Activated naive CD8-positive, alpha-beta T cell treated with anti-CD3 and anti-CD28 coated beads for 36 hours (primary cell): ENCODE measurements around the gene LCOR. TPM values are rescaled to one million over a fixed set of nuclear protein-coding genes. Genes with fewer than 3 reads are reported as not detected.

Experiments
- DNase-seq: peaks from one replicate; pipeline ENCODE4 v3.0.0; 2021
- H3K27ac Mint-ChIP-seq: one replicate; pipeline ENCODE4 v1.8.0; 2022; ENCODE audit warnings: mild to moderate bottlenecking, moderate library complexity, mixed read lengths
- H3K27me3 Mint-ChIP-seq: one replicate; pipeline ENCODE4 v1.8.0; 2022; ENCODE audit warnings: mild to moderate bottlenecking, mixed read lengths
- H3K36me3 Mint-ChIP-seq: one replicate; pipeline ENCODE4 v1.8.0; 2021; ENCODE audit warnings: mild to moderate bottlenecking, mixed read lengths
- H3K4me1 Mint-ChIP-seq: one replicate; pipeline ENCODE4 v1.8.0; 2021; ENCODE audit warnings: mixed read lengths
- H3K4me3 Mint-ChIP-seq: one replicate; pipeline ENCODE4 v1.8.0; 2022; ENCODE audit warnings: mild to moderate bottlenecking, moderate library complexity, mixed read lengths
- H3K9me3 Mint-ChIP-seq: one replicate; pipeline ENCODE4 v1.8.0; 2022; ENCODE audit warnings: mixed read lengths
- total RNA-seq, 2 experiments: library from RNA; stranded (reverse); gene quantifications; one replicate each; pipeline ENCODE4 v1.2.3, GENCODE V29; 2021

The LCOR gene
- total RNA-seq, 2 experiments from 2014 or later, result 25.9 to 27.6 TPM

DNA sequence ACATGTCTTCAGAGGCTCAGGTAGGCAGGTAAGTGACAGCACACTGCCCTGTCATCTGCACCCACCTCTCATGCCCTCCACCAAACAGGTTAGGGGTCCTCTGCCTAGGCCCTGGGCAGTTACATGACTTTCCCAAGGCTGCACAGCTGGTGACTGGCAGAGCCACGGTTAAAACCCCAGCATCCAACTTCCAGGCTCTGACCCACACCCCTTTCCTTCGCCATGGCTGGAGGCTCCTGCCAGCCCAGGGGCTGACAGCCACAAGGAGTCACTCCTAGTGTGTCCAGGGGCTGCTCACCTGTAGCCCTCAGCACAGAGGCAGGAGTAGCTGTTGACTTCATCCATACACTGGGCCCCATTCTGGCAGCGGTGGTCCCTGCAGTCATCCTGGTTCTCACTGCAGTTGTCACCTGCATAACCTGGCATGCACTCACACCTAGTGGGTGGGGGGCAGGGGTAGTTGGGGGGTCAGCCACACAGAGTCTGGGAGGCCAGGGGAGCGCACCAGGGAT, 178.7 kb downstream of the LCOR start:
- Mint-ChIP-seq H3K36me3 (peaks cover 12% of the 10 kb centered on the region), H3K9me3 (peaks cover 18% of the 10 kb centered on the region), H3K4me1 (peaks cover 6% of the 10 kb centered on the region), H3K27ac (no peak overlapping the region), H3K27me3 (peaks cover under 1% of the 10 kb centered on the region), H3K4me3 (no peak overlapping the region)
- no peak for DNase-seq

DNA sequence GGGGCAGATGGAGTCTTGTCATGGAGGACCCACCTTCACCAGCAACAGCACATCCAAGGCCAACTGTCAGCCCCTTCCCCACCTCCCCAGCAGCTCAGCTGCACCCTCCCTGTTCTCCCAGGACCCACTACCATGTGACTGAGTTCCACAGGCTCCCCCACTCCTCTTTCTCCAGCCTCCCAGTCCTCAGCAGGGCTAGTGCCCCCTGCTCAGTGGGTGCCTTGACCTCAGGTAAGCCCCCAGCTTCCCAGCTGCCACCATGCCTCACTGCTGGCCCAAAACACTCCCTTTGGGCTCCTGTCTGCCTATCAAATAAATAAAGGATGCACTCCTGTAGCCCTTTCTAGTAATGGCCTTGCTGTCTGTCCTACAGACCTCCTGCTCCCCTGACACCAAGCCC, 179.3 kb downstream of the LCOR start:
- no peak overlapping the region for H3K4me3 Mint-ChIP-seq
- H3K27me3 Mint-ChIP-seq, result no peaks in the 10 kb centered on the region
- DNase-seq, result no peak
- H3K4me1 Mint-ChIP-seq, result peaks cover 7% of the 10 kb centered on the region
- H3K9me3 Mint-ChIP-seq, result peaks cover 17% of the 10 kb centered on the region
- H3K27ac Mint-ChIP-seq, result no peak overlapping the region
- H3K36me3 Mint-ChIP-seq, result peaks cover 12% of the 10 kb centered on the region

DNA sequence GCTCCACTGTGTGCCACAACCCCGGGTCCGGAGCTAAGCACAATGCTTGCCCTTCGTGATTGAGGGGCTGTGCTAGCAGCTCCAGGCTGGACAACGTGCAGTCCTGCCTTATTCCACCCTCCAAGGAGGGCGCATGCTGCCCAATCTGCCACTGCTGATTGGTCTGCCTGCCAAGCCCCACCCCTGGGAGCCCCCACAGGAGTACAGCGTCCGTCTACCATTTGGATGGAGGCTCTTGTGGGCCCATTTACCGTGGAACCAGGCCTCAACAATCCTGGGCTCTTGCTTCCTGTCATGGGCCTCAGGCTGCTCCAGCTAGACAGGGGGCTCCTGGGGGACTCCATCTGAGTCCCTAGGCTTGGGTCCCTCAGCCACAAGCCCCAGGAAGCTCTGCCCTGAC, 180.4 kb downstream of the LCOR start:
- H3K27ac Mint-ChIP-seq, result no peak overlapping the region
- no peaks in the 10 kb centered on the region for H3K27me3 Mint-ChIP-seq
- H3K4me1 Mint-ChIP-seq, result peaks cover 17% of the 10 kb centered on the region
- no peak overlapping the region for H3K4me3 Mint-ChIP-seq
- peaks cover 6% of the 10 kb centered on the region for H3K9me3 Mint-ChIP-seq
- peaks cover 3% of the 10 kb centered on the region for H3K36me3 Mint-ChIP-seq
- DNase-seq, result no peak

DNA sequence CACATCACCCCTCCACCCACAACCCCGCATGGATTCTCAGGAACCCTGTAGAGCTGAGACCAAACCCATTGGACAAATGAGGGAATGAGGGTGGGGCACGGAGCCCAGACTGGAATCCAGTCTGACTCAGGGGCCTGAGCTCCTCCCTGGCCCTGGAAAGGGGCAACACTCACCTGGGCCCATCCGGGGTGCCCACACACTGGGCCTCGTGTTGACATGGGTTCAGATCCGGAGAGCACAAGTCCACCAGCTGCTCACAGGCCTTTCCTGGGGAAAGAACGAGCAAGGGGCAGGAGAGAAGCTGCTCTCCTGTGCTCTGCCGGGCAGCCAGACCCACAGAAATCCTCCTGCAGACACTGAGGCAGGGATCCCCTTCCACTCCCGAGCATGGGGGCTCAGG, 181.5 kb downstream of the LCOR start:
- Mint-ChIP-seq H3K36me3 (no peaks in the 10 kb centered on the region), H3K27me3 (no peaks in the 10 kb centered on the region), H3K4me1 (peaks cover 19% of the 10 kb centered on the region), H3K9me3 (no peaks in the 10 kb centered on the region), H3K4me3 (no peak overlapping the region), H3K27ac (no peak overlapping the region)
- no peak for DNase-seq

DNA sequence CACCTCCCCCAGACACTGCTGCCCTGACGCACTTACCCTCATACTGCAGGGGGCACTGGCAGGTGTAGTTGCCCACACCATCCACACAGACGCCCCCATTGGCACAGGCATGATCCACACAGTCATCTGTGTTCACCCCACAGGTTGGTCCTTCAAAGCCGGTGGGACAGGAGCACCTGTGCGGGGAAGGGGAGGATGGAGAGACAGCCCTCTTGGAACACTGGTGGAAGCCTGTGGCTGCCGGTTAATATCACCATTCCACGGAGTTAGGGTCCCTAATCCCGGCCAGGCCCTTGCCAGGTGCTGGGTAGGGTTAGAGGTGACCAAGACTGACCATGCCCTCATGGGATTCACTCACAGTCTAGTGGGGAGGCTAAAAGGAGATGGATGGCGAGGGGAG, 181.9 kb downstream of the LCOR start:
- peaks cover 19% of the 10 kb centered on the region for H3K4me1 Mint-ChIP-seq
- no peaks in the 10 kb centered on the region for H3K9me3 Mint-ChIP-seq
- H3K36me3 Mint-ChIP-seq, result no peaks in the 10 kb centered on the region
- H3K27ac Mint-ChIP-seq, result no peak overlapping the region
- DNase-seq, result no peak
- H3K27me3 Mint-ChIP-seq, result no peaks in the 10 kb centered on the region
- H3K4me3 Mint-ChIP-seq, result no peak overlapping the region

DNA sequence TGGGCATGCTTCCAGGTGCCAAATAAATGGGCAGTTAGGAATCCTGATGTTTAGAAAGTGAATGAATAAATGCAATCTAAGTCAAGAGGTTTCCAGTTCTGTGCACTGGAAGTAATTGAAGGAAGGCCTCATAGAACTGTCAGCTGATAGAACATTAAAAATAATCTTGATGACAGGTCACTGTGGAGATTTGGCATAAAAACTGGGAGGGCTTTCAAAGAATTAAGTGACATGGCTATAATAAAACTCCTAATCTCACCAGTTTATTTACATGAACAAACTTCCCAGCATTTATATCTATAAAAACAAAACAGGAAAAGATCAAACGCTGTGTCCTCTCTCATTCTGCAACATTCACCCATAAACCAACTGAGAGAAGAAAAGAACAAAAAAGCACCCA, 183.1 kb downstream of the LCOR start:
- H3K4me1 Mint-ChIP-seq, result peaks cover 19% of the 10 kb centered on the region
- no peaks in the 10 kb centered on the region for H3K9me3 Mint-ChIP-seq
- H3K36me3 Mint-ChIP-seq, result no peaks in the 10 kb centered on the region
- no peak for DNase-seq
- no peak overlapping the region for H3K27ac Mint-ChIP-seq
- H3K27me3 Mint-ChIP-seq, result no peaks in the 10 kb centered on the region
- H3K4me3 Mint-ChIP-seq, result no peak overlapping the region

DNA sequence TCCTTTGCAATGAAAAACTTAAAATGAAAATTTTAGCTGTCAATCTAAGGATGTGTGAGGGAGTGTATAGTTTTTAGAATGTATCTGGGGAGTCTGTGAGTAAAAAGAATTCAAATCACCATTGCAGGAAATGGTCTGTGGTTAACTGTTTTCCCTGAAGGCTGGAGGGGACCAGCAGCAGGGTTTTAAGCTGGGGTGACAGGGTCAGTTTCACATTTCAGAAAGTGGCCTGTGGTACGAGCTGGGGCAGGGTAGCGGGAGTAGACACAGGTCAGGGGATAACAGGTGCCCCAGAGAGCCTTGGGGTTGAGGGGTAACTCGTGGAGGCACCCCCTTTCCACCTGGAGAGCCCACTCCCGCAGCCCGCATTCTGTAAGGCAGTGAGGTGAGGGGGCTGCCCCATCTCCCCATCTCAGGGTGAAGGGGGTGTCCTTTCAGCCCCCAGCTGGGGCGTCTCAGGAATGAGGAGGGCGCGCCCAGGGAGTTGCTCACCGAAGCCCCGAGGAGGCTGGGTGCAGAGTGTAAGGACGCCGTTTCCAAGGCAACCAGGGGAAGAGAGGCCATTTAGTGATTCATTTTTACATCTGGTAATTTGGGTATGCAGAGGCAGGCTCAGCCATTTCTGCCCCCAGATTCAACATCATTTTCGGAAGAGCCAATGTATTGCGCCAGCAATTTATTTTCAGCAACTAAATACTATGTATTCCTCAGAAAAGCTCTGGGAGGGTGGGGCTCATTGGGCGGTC, 184.8 kb downstream of the LCOR start:
- Mint-ChIP-seq H3K9me3 (no peaks in the 10 kb centered on the region), H3K27ac (peak overlapping the region; percentile 87), H3K4me1 (peaks cover 19% of the 10 kb centered on the region), H3K27me3 (no peaks in the 10 kb centered on the region), H3K4me3 (peak overlapping the region; percentile 48), H3K36me3 (no peaks in the 10 kb centered on the region)
- DNase-seq, result peak; percentile 60

DNA sequence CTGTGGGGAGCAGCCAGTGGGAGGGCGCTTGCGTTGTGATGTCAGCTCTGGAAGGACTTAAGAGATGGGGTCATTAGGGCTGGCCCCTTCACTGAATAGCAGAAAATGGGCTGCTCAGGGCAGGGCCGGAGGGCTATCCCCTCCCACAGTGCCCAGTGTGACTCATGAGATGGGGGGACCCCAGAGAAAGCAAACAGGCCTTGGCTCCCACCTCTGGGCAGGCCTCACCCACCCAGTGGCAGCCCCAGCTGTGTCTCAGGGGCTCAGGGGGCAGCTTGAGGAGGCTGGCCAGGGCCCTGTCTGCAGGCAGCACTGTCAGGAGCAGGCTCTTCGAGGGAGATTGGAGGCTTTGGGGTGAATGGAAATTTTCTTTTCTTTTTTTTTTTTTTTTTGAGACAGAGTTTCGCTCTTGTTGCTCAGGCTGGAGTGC, 185.4 kb downstream of the LCOR start:
- Mint-ChIP-seq H3K36me3 (no peaks in the 10 kb centered on the region), H3K27me3 (no peaks in the 10 kb centered on the region), H3K27ac (peak overlapping the region; percentile 87), H3K4me1 (peaks cover 19% of the 10 kb centered on the region), H3K4me3 (peak overlapping the region; percentile 48), H3K9me3 (no peaks in the 10 kb centered on the region)
- DNase-seq, result no peak

DNA sequence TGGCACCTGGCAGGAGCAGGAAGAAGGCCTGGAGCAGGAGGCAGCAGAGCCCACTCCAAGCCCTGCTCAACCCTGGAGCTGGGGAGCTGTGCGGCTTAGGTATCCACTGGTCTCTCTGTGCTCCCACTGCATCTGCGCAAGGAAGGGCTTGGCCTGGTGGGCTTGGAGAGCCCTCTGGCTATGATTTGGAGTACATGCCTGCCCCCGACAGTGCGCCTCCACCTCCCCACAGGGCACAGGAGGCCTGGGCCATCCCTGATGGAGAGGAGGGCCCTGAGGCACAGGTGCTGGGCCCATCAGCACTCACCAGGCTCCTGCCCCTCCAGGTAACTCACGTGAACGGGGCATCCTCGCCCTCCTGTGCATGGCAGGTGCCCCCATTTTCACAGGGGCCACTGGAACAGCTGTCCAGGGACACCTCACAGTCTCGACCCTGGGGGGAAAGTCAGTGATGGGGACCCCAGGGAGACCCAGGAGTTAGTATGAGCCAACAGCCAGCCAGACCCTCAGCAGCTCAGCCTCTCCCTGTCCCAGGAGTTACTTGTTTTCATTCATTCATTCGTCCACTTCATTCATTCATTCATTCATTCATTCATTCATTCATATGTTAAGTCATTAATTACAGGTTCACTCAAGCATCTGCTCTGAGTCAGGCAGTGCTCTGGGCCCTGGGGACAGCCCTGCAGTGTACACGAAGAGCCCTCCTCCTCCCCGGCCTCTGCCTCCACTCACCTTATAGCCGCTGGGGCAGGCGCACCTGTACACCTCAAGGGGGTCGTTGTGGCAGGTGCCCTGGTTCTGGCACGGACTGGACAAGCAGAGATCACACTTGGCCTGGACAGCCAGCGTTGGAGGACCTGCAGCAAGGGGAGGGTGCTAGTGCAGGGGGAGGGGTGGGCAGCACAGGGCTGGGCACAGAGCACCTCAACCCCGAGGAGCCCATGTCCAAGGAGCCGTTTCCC, 186.4 kb downstream of the LCOR start:
- Mint-ChIP-seq H3K27ac (no peak overlapping the region), H3K4me1 (peaks cover 19% of the 10 kb centered on the region), H3K27me3 (no peaks in the 10 kb centered on the region), H3K36me3 (no peaks in the 10 kb centered on the region), H3K9me3 (no peaks in the 10 kb centered on the region), H3K4me3 (no peak overlapping the region)
- DNase-seq, result no peak

DNA sequence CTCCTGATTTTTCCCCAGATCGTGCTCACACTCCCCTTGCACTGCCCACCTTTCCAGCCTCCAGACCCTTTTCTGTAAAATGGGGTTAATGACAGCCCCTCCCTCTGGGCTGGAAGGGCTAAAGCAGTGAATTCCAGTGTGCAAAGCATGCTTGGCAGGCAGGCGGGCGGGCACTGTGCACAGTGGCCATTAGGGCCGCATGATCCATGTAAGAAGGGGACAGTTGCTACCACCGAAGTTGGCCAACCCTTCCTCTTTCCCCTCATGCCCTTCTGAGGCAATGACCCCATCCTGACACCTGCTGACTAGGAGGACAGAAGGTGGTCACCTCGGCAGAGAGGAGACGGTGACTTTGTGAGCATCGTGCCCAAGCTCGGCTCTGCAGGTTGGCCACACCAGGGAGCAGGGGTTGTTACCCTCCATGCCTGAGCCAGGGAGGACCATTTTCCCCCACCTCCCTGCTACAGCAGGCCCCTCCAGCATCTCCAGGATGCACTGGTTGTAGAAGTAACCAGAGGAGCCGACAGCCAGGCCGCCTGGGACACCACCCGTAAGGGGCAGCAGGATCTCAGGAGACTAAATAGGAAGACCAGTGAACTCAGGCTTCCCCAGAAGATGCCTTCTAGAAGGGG, 187.2 kb downstream of the LCOR start:
- no peaks in the 10 kb centered on the region for H3K27me3 Mint-ChIP-seq
- H3K9me3 Mint-ChIP-seq, result no peaks in the 10 kb centered on the region
- no peak for DNase-seq
- no peaks in the 10 kb centered on the region for H3K36me3 Mint-ChIP-seq
- H3K4me3 Mint-ChIP-seq, result no peak overlapping the region
- H3K27ac Mint-ChIP-seq, result no peak overlapping the region
- H3K4me1 Mint-ChIP-seq, result peaks cover 19% of the 10 kb centered on the region

DNA sequence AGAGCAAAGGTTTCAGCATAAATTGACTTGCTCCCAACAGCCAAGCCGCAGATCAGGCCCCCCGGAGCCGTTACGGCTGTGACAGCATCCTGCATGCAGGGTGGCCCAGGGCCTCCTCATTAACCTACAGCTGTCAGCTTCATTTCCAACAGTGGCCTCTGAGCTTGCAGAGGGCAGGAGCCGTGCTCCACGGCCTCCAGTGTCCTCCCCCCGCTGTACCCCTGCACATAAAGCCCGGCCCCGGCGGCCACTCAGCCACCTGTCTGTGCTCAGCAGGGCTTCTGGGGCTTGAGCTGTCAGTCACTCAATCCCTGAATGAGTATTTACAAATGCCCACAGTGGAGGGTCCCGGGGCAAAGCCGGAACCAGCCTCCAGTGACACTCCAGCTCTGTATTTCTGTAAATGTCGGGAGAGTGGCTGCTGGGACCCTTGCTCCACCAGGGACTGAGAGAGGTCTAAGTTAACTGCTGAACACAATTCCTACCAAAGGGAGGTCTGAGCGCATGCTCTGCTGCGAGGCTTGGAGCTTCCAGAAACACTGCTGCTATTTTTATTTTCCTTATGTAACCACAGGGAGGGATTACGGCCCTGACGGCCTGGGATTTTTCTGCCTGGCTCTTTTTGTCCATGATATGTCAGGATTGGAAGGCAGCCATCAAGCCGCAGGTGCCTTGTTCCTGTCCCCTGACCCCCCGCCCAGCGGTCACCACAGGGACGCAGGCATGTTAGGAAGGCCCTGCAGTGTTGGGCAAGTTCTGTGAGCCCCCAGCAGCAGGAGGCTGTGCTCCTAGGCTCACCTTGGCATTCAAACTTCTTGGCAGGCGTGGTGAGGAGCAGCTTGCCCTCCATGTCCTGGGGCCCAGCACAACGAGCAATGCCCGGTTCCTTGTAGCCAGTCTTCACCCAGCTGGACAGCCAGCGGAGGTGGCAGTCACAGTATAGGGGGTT, 188.6 kb downstream of the LCOR start:
- no peaks in the 10 kb centered on the region for H3K27me3 Mint-ChIP-seq
- H3K36me3 Mint-ChIP-seq, result no peaks in the 10 kb centered on the region
- no peak for DNase-seq
- peaks cover 13% of the 10 kb centered on the region for H3K4me1 Mint-ChIP-seq
- no peak overlapping the region for H3K4me3 Mint-ChIP-seq
- no peaks in the 10 kb centered on the region for H3K9me3 Mint-ChIP-seq
- H3K27ac Mint-ChIP-seq, result no peak overlapping the region

DNA sequence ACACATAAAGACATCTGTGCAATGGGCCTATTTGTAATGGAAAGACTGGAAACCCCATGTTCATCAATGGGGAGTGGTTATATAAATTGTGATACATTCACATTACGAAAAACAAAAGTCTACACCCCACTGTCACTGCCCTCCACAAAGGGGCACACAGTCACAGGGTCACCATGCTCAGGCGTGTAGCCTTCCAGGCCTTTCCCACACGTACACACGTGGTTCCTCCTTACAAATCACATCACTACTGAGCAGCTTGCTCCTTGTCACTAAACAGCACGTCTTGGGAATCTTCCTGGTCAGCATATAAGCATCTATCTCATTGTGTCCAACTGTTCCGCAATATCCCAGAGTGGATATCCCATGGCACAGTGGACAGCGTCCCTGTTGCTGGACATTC, 190.5 kb downstream of the LCOR start:
- H3K36me3 Mint-ChIP-seq, result no peaks in the 10 kb centered on the region
- no peak overlapping the region for H3K27ac Mint-ChIP-seq

DNA sequence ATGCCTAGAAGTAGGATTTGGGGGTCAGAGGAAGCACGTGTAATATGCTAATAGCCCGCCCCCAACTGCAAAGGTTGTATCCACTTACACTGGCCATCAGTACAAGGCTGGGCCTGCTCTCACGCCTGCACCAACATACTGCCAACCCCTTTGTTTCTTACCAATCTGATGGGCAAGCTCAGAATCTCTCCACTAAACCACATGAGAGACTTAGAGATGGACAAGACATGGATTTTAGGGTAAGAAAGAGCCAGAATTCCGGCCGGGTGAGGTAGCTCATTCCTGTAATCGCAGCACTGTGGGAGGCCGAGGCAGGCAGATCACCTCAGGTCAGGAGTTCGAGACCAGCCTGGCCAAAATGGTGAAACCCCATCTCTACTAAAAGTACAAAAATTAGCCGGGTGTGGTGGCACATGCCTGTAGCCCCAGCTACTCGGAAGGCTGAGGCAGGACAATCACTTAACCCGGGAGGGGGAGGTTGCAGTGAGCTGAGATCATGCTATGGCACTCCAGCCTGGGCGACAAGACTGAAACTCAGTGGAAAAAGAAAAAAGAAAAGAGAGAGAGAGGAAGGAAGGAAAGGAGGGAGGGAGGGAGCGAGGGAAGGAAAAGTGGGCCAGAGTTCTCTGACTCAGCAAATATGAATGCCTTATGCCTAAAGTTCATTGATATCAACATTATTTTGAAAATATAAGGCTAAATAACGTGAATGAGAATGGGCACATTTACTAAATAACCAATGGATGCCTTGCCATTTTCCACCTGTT, 191.5 kb downstream of the LCOR start:
- Mint-ChIP-seq H3K9me3 (no peaks in the 10 kb centered on the region), H3K4me1 (no peaks in the 10 kb centered on the region), H3K27ac (no peak overlapping the region), H3K36me3 (no peaks in the 10 kb centered on the region), H3K27me3 (no peaks in the 10 kb centered on the region), H3K4me3 (no peak overlapping the region)
- no peak for DNase-seq

More for the DNA sequence above, 190.5 kb downstream of the LCOR start:
- no peaks in the 10 kb centered on the region for H3K9me3 Mint-ChIP-seq
- no peak for DNase-seq
- no peaks in the 10 kb centered on the region for H3K27me3 Mint-ChIP-seq
- H3K4me3 Mint-ChIP-seq, result no peak overlapping the region
- H3K4me1 Mint-ChIP-seq, result no peaks in the 10 kb centered on the region
